D721Med (cell line): ENCODE measurements around the gene TM4SF18.

Experiments used
- DNase-seq: peaks from one replicate; pipeline ENCODE4 v3.0.0; 2011; ENCODE audit warnings: low spot score; ENCODE audit not compliant: insufficient read length
- FAIRE-seq: peaks from 2 replicates; lab custom pipeline; 2011; peaks lifted over from hg19 to GRCh38; lab: Jason Lieb, UNC
- TF ChIP-seq, protein P1 (sequence below): IDR thresholded peaks from 2 replicates; pipeline ENCODE4 v1.5.1; 2012; ENCODE audit warnings: mild to moderate bottlenecking, control low read depth; ENCODE audit not compliant: insufficient read depth; ENCODE audit errors: missing control alignments

TM4SF18 gene

GRCh38 chr3:149366941-149367840 lies 33.8 kb upstream of the TM4SF18 start:
- DNase-seq (no peak), FAIRE-seq (no peak)

DNA sequence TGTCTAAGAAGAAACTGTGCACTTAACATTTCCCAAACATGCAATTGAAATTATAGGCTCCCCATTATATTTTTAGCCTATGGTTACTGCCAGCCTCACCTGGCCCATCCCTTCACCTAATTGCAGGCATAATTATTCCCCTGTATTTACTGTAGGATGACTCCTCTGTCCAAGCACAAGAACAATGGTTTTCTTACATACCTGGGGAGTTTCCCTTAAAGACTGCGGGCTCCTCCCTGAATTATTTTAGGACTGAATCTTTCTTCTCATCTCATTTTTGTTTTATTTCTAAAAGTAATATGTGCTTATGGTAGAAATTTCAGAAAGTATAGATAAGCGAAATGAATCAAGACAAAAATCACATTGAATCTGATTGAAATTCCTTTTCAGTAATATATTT lies 32.6 kb upstream of the TM4SF18 start:
- FAIRE-seq (no peak), DNase-seq (no peak)
- TF ChIP-seq, protein P1, sequence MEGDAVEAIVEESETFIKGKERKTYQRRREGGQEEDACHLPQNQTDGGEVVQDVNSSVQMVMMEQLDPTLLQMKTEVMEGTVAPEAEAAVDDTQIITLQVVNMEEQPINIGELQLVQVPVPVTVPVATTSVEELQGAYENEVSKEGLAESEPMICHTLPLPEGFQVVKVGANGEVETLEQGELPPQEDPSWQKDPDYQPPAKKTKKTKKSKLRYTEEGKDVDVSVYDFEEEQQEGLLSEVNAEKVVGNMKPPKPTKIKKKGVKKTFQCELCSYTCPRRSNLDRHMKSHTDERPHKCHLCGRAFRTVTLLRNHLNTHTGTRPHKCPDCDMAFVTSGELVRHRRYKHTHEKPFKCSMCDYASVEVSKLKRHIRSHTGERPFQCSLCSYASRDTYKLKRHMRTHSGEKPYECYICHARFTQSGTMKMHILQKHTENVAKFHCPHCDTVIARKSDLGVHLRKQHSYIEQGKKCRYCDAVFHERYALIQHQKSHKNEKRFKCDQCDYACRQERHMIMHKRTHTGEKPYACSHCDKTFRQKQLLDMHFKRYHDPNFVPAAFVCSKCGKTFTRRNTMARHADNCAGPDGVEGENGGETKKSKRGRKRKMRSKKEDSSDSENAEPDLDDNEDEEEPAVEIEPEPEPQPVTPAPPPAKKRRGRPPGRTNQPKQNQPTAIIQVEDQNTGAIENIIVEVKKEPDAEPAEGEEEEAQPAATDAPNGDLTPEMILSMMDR, result no peak

More at GRCh38 chr3:149366941-149367840, 33.8 kb upstream of the TM4SF18 start:
- TF ChIP-seq, protein P1, result no peak

DNA sequence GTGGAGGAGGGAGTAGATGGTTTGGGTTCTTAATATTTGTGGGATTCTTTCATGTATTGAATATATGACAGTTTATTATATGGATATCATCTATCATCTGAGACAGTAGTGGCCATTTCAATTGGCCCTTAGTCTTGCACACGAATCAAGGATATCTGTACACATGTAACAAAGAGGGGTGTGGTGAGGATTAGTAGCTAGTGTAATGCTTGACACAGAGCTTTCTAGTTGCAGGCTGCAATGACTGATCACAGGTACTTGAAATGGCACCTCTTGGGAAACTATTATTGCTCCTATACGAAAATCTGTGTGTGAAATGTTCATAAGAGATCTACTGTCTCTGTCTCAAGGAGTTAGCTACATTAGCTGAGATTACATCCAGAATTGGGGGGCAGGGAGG lies 31.2 kb upstream of the TM4SF18 start:
- TF ChIP-seq, protein P1, result no peak
- no peak for DNase-seq
- no peak for FAIRE-seq

- TF ChIP-seq, protein P1, result no peak
- no peak for FAIRE-seq
- DNase-seq, result no peak
Observed at GRCh38 chr3:149363053-149363452, 29.6 kb upstream of the TM4SF18 start.

GRCh38 chr3:149362366-149362765 lies 28.9 kb upstream of the TM4SF18 start:
- TF ChIP-seq, protein P1, result no peak

GRCh38 chr3:149356630-149357029 lies 23.2 kb upstream of the TM4SF18 start:
- DNase-seq (no peak), FAIRE-seq (no peak)
- TF ChIP-seq, protein P1, result no peak

More at GRCh38 chr3:149362366-149362765, 28.9 kb upstream of the TM4SF18 start:
- DNase-seq (no peak), FAIRE-seq (no peak)
